GM10248 (cell line): ENCODE results near the gene GPNMB.

Source experiments
- CTCF ChIA-PET: fragments of 300-600 bp; sonication (Branson Sonifier 250); formaldehyde crosslinking; extraction: SDS; loops from one replicate; lab custom pipeline; 2021; ENCODE audit warnings: antibody characterized with exemption; lab: Yijun Ruan, JAX
- POLR2A ChIA-PET: fragments of 350-650 bp; sonication (Branson Sonifier 250); formaldehyde crosslinking; extraction: SDS; loops from one replicate; lab custom pipeline; 2020; ENCODE audit warnings: antibody characterized with exemption; lab: Yijun Ruan, JAX
- DNase-seq: peaks from one replicate; pipeline ENCODE4 v3.0.0; 2012; ENCODE audit errors: extremely low spot score
- TF ChIP-seq, protein P1 (sequence below): IDR thresholded peaks from 2 replicates; pipeline ENCODE4 v1.5.1; 2012; ENCODE audit warnings: mild to moderate bottlenecking, low read depth; ENCODE audit errors: extremely low read depth, missing control alignments, control extremely low read depth

Gene GPNMB

DNA sequence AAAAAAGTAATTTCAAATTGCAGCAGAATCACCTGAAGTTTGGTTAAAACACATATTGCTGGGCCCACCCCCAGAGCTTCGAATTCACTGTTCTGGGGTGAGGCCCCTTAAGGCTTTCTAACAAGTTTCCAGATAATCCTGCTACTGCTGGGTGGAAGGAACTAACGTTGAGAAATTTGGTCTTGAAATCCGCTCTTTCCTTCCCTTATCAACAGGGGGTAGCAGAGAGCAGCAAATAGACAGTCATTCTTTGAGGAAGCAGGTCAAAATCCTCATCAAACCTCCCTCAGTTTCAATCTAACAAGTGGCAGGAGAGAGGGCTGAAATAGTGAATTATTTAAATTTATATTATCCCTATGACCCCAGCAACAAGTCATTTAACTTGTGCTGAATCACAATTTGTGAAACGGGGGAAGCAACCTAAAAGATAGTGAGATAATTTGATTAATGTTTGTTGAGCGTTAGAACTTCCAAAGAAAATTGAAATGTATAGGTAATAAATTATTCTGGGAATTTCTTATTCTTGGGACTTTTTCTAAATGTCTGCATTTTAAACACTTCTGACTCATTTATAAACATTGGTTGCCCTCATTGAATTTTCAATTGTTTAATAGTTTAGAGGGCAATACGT is 30.9 kb downstream of the GPNMB start:
- TF ChIP-seq, protein P1, sequence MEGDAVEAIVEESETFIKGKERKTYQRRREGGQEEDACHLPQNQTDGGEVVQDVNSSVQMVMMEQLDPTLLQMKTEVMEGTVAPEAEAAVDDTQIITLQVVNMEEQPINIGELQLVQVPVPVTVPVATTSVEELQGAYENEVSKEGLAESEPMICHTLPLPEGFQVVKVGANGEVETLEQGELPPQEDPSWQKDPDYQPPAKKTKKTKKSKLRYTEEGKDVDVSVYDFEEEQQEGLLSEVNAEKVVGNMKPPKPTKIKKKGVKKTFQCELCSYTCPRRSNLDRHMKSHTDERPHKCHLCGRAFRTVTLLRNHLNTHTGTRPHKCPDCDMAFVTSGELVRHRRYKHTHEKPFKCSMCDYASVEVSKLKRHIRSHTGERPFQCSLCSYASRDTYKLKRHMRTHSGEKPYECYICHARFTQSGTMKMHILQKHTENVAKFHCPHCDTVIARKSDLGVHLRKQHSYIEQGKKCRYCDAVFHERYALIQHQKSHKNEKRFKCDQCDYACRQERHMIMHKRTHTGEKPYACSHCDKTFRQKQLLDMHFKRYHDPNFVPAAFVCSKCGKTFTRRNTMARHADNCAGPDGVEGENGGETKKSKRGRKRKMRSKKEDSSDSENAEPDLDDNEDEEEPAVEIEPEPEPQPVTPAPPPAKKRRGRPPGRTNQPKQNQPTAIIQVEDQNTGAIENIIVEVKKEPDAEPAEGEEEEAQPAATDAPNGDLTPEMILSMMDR, result peak; percentile 82
- ChIA-PET POLR2A (no interaction called here), CTCF (interaction anchor here (0.7 to 10.9 kb wide), 23 partner anchors 9 to 434 kb away, joined by 3 to 132 read pairs (median 4); partner anchors contain the start of gene MALSU1)
- DNase-seq, result peak; percentile 64

- ChIA-PET CTCF (interaction anchor here (0.8 to 10.9 kb wide), 8 partner anchors 9 to 266 kb away, joined by 3 to 93 read pairs (median 4); no protein-coding TSS in a partner anchor), POLR2A (no interaction called here)
- DNase-seq, result no peak
- TF ChIP-seq, protein P1, result no peak
These were observed 33.4 kb downstream of the GPNMB start for GRCh38 chr7:23279819-23280525.

DNA sequence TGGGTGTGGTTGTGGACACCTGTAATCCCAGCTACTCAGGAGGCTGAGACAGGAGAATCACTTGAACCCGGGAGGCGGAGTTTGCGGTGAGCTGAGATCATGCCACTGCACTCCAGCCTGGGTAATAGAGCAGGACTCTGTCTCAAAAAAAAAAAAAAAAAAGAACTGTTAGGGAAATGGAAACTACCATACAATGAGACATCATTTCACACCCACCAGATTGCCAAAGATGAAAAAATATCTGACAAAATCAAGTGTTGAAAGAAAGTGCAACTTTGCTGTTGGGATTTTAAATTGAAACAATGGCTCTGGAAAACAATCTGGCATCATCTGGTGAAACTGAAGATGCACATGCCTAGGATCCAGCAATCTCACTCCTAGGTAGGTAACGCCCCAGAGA is 36.5 kb downstream of the GPNMB start:
- ChIA-PET CTCF (interaction anchor here (1.0 to 6.5 kb wide), 3 partner anchors 11 to 24 kb away, joined by 3 to 57 read pairs (median 3); no protein-coding TSS in a partner anchor), POLR2A (interaction anchor here (0.6 kb wide), 1 partner anchor 13 kb away, joined by 3 read pairs; no protein-coding TSS in a partner anchor)
- DNase-seq, result no peak
- TF ChIP-seq, protein P1, result no peak

DNA sequence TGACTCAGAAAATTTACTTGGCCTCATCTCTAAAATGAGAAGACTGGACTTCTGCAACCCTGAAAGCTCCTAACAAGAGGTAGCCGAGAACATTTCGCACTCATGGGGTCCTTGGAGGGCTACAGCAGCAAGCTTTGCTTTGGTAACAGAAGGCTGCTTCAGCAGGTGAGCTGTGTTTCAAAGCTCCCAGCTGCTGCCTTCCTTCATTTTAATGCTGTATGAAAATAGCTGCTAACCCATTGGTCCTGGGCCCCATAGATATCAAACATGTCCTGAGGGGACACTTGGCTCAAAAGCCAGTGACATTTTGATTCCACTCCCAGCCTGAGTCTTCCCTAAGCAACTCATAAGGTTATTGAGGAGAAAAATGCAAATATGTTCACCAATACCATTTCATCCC is 38.3 kb downstream of the GPNMB start:
- CTCF ChIA-PET, result interaction anchor here (1.5 to 6.5 kb wide), 3 partner anchors 9 to 171 kb away, joined by 3 to 57 read pairs (median 6); no protein-coding TSS in a partner anchor
- POLR2A ChIA-PET, result interaction anchor here (1.2 kb wide), 1 partner anchor 14 kb away, joined by 3 read pairs; the partner anchor contains the start of gene MALSU1
- DNase-seq, result no peak
- TF ChIP-seq, protein P1, result no peak

DNA sequence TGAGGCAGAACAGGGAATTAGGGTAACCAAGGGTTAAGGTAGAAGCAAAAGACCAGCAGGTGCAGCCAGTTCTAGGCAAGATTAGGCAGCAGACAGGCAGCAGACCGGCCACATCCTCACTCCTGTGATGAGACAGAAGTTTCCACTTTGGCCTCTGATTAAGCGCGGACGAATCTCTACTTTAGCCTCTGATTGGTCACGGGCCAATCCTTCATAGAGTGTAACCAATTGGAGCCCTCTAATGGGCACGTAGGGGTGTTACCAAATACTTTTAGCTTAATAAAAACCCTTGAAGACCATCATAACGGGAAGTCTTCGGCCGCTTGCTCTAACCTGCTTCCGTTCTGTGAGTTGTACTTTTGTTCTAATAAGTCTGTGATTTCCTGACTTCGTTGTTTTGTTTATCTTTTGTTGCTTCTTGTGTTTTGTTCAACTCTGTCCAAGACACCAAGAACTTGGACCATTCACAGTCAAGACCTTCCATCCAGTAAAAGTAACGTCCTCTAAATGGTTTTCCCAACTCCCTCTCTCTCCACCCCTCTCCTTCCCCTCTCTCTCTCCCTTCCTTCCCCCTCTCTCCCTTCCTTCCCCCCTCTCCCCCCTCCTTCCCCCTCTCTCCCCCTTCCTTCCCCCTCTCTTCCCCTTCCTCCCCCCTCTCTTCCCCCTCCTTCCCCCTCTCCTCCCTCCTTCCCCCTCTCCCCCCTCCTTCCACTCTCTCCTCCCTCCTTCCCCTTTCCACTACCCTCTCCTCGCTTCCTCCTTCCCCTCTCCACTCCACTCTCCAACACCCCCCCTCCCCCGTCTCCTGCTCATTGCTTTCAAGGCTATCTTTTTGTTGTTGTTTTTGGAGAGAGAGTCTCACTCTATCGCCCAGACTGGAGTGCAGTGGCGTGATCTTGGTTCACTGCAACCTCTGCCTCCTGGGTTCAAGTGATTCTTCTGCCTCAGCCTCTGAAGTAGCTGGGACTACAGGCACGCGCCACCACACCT is 39.4 kb downstream of the GPNMB start:
- TF ChIP-seq, protein P1, result no peak
- DNase-seq, result no peak
- ChIA-PET POLR2A (no interaction called here), CTCF (interaction anchor here (1.2 to 6.5 kb wide), 4 partner anchors 8 to 33 kb away, joined by 3 to 57 read pairs (median 4); no protein-coding TSS in a partner anchor)
